ENCODE results near the gene ZBTB7C.

The ZBTB7C gene

GRCh38 chr18:48026216-48026615, 383.0 kb downstream of the ZBTB7C start:
- DNase-seq, result no peak

- DNase-seq, result no peak
Observed at GRCh38 chr18:48024881-48025660, 384.1 kb downstream of the ZBTB7C start.

- DNase-seq, result no peak
Observed at GRCh38 chr18:48024009-48024512, 385.1 kb downstream of the ZBTB7C start.

- no peak for DNase-seq
Observed at GRCh38 chr18:48023334-48024008, 385.7 kb downstream of the ZBTB7C start.

- no peak for DNase-seq
Observed at GRCh38 chr18:48022531-48023329, 386.5 kb downstream of the ZBTB7C start.

- DNase-seq, result no peak
Observed at GRCh38 chr18:48022021-48022420, 387.2 kb downstream of the ZBTB7C start.

- no peak for DNase-seq
Observed at GRCh38 chr18:48021273-48021914, 387.8 kb downstream of the ZBTB7C start.

GRCh38 chr18:48020337-48021250, 388.6 kb downstream of the ZBTB7C start:
- no peak for DNase-seq

- DNase-seq, result no peak
Observed at GRCh38 chr18:48019557-48020325, 389.4 kb downstream of the ZBTB7C start.

GRCh38 chr18:48018851-48019250, 390.3 kb downstream of the ZBTB7C start:
- DNase-seq, result no peak

- no peak for DNase-seq
Observed at GRCh38 chr18:48017635-48018034, 391.5 kb downstream of the ZBTB7C start.

- no peak for DNase-seq
Observed at GRCh38 chr18:48013162-48013561, 396.0 kb downstream of the ZBTB7C start.

- DNase-seq, result no peak
Observed at GRCh38 chr18:48011926-48012465, 397.2 kb downstream of the ZBTB7C start.

- no peak for DNase-seq
Observed at GRCh38 chr18:48010264-48010663, 398.9 kb downstream of the ZBTB7C start.

GRCh38 chr18:48009116-48009745, 400.0 kb downstream of the ZBTB7C start:
- DNase-seq, result no peak

GRCh38 chr18:48007955-48008701, 401.1 kb downstream of the ZBTB7C start:
- no peak for DNase-seq

- no peak for DNase-seq
Observed at GRCh38 chr18:48007381-48007780, 401.8 kb downstream of the ZBTB7C start.

- DNase-seq, result no peak
Observed at GRCh38 chr18:48006415-48007175, 402.6 kb downstream of the ZBTB7C start.

GRCh38 chr18:48004577-48004976, 404.6 kb downstream of the ZBTB7C start:
- DNase-seq, result no peak

All from cortex of kidney (tissue), 1 donor.